ENCODE data around the gene SERPINE2. TPM values are rescaled to one million over a fixed set of nuclear protein-coding genes. Genes with fewer than 3 reads are reported as not detected.

Gene SERPINE2
- total RNA-seq, 6 donors from 2014 or later: 1.0 to 11.7 (median 3.3) TPM

DNA sequence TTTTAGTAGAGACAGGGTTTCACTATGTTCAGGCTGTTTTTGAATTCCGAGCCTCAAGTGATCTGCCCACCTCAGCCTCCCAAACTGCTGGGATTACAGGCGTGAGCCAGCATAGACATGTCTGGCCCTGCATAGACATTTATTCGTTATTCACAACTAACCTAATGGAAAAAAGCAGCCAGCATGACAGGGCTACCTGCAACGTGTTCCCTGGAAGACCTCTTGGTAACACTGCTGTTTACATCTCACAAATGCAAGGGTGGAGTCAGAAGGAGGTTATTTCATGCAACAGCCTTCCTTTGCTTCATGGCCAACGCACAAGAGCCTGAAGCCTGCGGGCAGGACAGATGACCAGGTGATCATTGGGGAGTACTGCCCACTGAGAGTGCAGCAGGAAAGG, 9.2 kb downstream of the SERPINE2 start:
- WGBS, 2 donors: 85 to 92% methylated on average over 6 of the region's 6 CpGs
- H3K27ac ChIP-seq: no peak overlapping the region
- no peaks in the 10 kb centered on the region for H3K36me3 ChIP-seq
- H3K4me3 ChIP-seq: no peak overlapping the region
- no peaks in the 10 kb centered on the region for H3K9me3 ChIP-seq
- H3K27me3 ChIP-seq: no peaks in the 10 kb centered on the region
- TF ChIP-seq EP300 (IDR thresholded peaks at IDR 0.05): no peak
- TF ChIP-seq, protein P1, sequence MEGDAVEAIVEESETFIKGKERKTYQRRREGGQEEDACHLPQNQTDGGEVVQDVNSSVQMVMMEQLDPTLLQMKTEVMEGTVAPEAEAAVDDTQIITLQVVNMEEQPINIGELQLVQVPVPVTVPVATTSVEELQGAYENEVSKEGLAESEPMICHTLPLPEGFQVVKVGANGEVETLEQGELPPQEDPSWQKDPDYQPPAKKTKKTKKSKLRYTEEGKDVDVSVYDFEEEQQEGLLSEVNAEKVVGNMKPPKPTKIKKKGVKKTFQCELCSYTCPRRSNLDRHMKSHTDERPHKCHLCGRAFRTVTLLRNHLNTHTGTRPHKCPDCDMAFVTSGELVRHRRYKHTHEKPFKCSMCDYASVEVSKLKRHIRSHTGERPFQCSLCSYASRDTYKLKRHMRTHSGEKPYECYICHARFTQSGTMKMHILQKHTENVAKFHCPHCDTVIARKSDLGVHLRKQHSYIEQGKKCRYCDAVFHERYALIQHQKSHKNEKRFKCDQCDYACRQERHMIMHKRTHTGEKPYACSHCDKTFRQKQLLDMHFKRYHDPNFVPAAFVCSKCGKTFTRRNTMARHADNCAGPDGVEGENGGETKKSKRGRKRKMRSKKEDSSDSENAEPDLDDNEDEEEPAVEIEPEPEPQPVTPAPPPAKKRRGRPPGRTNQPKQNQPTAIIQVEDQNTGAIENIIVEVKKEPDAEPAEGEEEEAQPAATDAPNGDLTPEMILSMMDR (IDR thresholded peaks at IDR 0.05): no peak
- no peak for TF ChIP-seq POLR2AphosphoS5 (IDR thresholded peaks at IDR 0.05)
- DNase-seq (no peak), ATAC-seq (ENCODE audit: low FRiP score in 2 of 2) (no peak)
- H3K4me1 ChIP-seq: no peaks in the 10 kb centered on the region

DNA sequence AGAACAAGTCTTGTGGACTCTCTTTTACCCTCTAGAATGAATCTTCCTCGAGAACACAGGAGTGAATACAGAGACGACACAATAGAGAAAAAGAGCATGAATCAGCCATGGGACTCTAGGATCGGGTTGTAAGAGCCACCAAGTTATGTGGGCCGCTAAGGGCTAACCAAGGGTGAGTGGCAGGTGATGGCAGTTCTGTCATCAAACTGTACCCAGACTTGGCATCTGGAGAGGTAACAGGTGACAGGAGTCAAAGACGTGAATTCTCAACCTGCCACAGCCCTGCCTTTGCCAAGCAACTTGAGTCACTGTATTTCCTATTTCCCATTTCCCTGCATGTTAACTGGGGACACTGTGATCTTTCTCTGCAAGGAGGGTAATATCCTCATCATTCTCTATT, 11.2 kb downstream of the SERPINE2 start:
- Histone ChIP-seq H3K9me3 (no peaks in the 10 kb centered on the region), H3K27me3 (no peaks in the 10 kb centered on the region), H3K4me1 (no peaks in the 10 kb centered on the region), H3K27ac (no peak overlapping the region), H3K36me3 (no peaks in the 10 kb centered on the region), H3K4me3 (no peak overlapping the region)
- DNase-seq (no peak), ATAC-seq (ENCODE audit: low FRiP score in 2 of 2) (no peak)
- WGBS, 2 donors: 79 to 81% methylated on average over 5 of the region's 5 CpGs
- TF ChIP-seq POLR2AphosphoS5 (IDR thresholded peaks at IDR 0.05) (no peak), EP300 (IDR thresholded peaks at IDR 0.05) (no peak), POLR2A (IDR thresholded peaks at IDR 0.05) (no peak)
- TF ChIP-seq, protein P1 (IDR thresholded peaks at IDR 0.05): no peak

DNA sequence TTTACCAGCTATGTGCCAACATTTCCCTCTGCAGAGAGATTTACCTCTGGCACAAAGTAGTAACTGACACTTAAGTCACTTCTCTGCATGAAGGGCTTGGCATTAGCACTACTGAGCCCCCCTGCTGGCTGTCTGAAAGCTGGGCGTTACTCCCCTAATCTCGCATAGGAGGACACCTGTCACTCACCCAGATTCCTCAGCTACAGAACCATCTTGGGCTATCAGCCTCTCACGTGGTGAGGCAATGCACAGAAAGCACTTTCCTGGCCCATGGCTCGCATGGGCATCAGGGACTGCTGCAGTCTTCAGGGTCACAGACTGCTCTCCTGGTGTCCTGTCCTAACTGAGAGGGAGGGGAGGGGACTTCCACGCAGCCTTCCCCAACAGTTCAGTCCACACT, 12.0 kb downstream of the SERPINE2 start:
- H3K27me3 ChIP-seq: no peaks in the 10 kb centered on the region
- TF ChIP-seq EP300 (IDR thresholded peaks at IDR 0.05) (no peak), POLR2AphosphoS5 (IDR thresholded peaks at IDR 0.05) (no peak), POLR2A (IDR thresholded peaks at IDR 0.05) (no peak)
- TF ChIP-seq, protein P1 (IDR thresholded peaks at IDR 0.05): no peak
- ATAC-seq (ENCODE audit: low FRiP score in 2 of 2): no peak
- no peaks in the 10 kb centered on the region for H3K4me1 ChIP-seq
- no peak overlapping the region for H3K4me3 ChIP-seq
- 63 to 78% methylated on average over 4 to 5 of the region's 5 CpGs for WGBS, 2 donors
- H3K27ac ChIP-seq: no peak overlapping the region
- DNase-seq: no peak
- no peaks in the 10 kb centered on the region for H3K36me3 ChIP-seq
- H3K9me3 ChIP-seq: no peaks in the 10 kb centered on the region

DNA sequence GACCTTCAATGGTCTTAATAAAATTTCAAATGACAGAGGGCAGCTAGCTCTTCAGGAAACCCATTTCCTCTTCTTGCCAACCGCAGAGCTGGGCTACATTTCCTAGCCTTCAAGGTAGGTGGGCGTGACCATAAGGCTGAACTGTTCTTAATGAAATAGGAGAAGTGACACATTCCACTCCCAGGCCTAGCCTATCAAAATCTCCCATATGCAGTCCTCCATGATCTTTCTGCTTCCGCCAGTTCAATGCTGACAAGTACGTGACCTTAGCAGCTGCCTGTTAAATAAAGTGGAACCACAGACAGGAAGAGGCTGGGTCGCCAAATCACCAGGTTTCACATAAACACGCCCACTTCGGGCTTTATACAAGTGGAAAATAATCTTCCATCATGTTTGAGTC, 13.2 kb downstream of the SERPINE2 start:
- 59 to 62% methylated on average over 7 of the region's 7 CpGs for WGBS, 2 donors
- ATAC-seq (ENCODE audit: low FRiP score in 2 of 2) (peak in 1 of 2 donors; percentile 82), DNase-seq (peak in 1 of 2 donors; percentile 35)
- TF ChIP-seq POLR2AphosphoS5 (IDR thresholded peaks at IDR 0.05) (no peak), POLR2A (IDR thresholded peaks at IDR 0.05) (no peak), EP300 (IDR thresholded peaks at IDR 0.05) (no peak)
- TF ChIP-seq, protein P1 (IDR thresholded peaks at IDR 0.05): no peak
- no peaks in the 10 kb centered on the region for H3K27me3 ChIP-seq
- no peak overlapping the region for H3K4me3 ChIP-seq
- no peaks in the 10 kb centered on the region for H3K9me3 ChIP-seq
- no peaks in the 10 kb centered on the region for H3K36me3 ChIP-seq
- H3K4me1 ChIP-seq: no peaks in the 10 kb centered on the region
- H3K27ac ChIP-seq: no peak overlapping the region

DNA sequence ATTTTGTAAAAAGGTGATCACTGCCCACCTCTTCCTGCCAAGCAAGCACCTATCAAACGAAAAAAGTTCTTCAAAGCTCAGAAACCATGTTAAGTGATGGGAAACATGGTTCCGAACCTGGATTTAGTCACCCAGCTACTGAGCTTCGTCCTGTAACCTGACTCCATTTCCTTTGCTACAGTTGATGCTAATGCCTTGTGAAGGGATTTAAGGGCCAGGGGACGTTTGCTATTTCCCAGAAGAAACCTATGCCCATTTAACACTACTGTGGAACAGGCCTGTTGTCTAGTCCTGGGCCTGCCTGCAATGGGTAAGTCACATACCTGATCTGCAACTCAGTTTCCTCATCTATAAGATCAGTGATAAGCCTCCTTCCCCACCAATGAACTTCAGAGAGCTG, 14.8 kb downstream of the SERPINE2 start:
- Histone ChIP-seq H3K4me3 (no peak overlapping the region), H3K9me3 (no peaks in the 10 kb centered on the region), H3K27me3 (no peaks in the 10 kb centered on the region), H3K4me1 (no peaks in the 10 kb centered on the region), H3K27ac (no peak overlapping the region), H3K36me3 (no peaks in the 10 kb centered on the region)
- DNase-seq: no peak
- ATAC-seq (ENCODE audit: low FRiP score in 2 of 2): no peak
- TF ChIP-seq POLR2AphosphoS5 (IDR thresholded peaks at IDR 0.05): no peak
- no peak for TF ChIP-seq EP300 (IDR thresholded peaks at IDR 0.05)
- no peak for TF ChIP-seq POLR2A (IDR thresholded peaks at IDR 0.05)
- TF ChIP-seq, protein P1 (IDR thresholded peaks at IDR 0.05): no peak
- 71 to 78% methylated on average over 4 of the region's 4 CpGs for WGBS, 2 donors

Measured in upper lobe of left lung (tissue), 6 donors.